Measurements from ENCODE around the gene MRPL58. TPM values are rescaled to one million over a fixed set of nuclear protein-coding genes. Genes with fewer than 3 reads are reported as not detected.

MRPL58 gene
- total RNA-seq, 1 donor from 2014 or later = 52.8 TPM

DNA sequence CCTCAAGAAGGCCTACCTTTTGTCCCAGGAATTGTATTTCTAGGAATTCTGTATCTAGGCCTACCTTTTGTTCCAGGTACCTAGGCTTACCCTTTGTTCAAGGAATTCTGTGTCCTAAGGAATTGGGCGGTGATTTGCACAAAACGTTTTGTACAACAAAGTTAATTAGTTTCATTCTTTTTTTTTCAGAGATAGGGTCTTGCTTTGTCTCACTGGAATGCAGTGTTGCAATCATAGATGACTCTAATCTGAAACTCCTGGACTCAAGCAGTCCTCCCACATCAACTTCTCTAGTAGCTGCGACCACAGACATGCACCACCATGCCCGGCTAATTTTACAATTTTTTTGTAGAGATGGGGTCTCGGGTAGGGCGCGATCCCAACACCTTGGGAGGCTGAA is 18.0 kb upstream of the MRPL58 start:
- Histone ChIP-seq H2AFZ (replicated peaks) (no peak overlapping the region), H3K4me3 (no peak overlapping the region), H3F3A (ENCODE audit: low read depth) (no peaks in the 10 kb centered on the region), H3K9ac (no peak overlapping the region), H3K27me3 (no peaks in the 10 kb centered on the region), H3K79me2 (ENCODE audit: low read depth) (peaks cover 14% of the 10 kb centered on the region), H3K9me3 (ENCODE audit: low read depth) (no peaks in the 10 kb centered on the region), H3K36me3 (no peaks in the 10 kb centered on the region), H4K20me1 (ENCODE audit: low read depth) (peaks cover 11% of the 10 kb centered on the region), H3K4me2 (no peak overlapping the region), H3K27ac (no peak overlapping the region), H3K4me1 (no peaks in the 10 kb centered on the region)
- Mint-ChIP-seq H3K36me3 (peaks cover 5% of the 10 kb centered on the region), H3K27ac (no peak overlapping the region), H3K4me1 (peaks cover 3% of the 10 kb centered on the region), H3K27me3 (ENCODE audit: insufficient read depth, low read depth) (peaks cover 3% of the 10 kb centered on the region), H3K4me3 (no peak overlapping the region), H3K9me3 (no peaks in the 10 kb centered on the region)
- DNase-seq (ENCODE audit: low spot score) = no peak
- TF ChIP-seq EZH2phosphoT487 (IDR thresholded peaks at IDR 0.05) (no peak), EZH2 (IDR thresholded peaks at IDR 0.05) (no peak)
- TF ChIP-seq, protein P1, sequence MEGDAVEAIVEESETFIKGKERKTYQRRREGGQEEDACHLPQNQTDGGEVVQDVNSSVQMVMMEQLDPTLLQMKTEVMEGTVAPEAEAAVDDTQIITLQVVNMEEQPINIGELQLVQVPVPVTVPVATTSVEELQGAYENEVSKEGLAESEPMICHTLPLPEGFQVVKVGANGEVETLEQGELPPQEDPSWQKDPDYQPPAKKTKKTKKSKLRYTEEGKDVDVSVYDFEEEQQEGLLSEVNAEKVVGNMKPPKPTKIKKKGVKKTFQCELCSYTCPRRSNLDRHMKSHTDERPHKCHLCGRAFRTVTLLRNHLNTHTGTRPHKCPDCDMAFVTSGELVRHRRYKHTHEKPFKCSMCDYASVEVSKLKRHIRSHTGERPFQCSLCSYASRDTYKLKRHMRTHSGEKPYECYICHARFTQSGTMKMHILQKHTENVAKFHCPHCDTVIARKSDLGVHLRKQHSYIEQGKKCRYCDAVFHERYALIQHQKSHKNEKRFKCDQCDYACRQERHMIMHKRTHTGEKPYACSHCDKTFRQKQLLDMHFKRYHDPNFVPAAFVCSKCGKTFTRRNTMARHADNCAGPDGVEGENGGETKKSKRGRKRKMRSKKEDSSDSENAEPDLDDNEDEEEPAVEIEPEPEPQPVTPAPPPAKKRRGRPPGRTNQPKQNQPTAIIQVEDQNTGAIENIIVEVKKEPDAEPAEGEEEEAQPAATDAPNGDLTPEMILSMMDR (IDR thresholded peaks at IDR 0.05) = no peak

DNA sequence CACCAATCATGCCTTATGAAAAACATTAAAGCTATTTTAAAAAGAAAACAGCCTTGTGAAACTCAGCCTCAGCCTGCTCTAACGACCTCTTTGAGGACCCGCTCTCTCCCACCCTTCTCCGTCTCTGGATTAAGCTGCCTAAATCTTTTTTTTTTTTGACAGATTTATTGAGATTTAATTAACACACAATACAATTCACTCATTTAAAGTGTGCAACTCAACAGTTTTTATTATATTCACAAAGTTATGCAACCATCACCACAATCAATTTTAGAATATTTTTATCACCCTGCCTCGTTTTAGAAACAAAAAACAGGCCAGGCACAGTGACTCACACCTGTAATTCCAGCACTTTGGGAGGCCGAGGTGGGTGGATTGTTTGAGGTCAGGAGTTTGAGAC is 16.6 kb upstream of the MRPL58 start:
- H3K4me3 ChIP-seq = no peak overlapping the region
- H3F3A ChIP-seq (ENCODE audit: low read depth) = no peaks in the 10 kb centered on the region
- H3K4me2 ChIP-seq = no peak overlapping the region
- H3K79me2 ChIP-seq (ENCODE audit: low read depth) = peaks cover under 1% of the 10 kb centered on the region
- no peak overlapping the region for H3K27ac ChIP-seq
- H3K27me3 ChIP-seq = no peaks in the 10 kb centered on the region
- no peak overlapping the region for H3K9ac ChIP-seq
- no peaks in the 10 kb centered on the region for H3K4me1 Mint-ChIP-seq
- H2AFZ ChIP-seq (replicated peaks) = no peak overlapping the region
- H4K20me1 ChIP-seq (ENCODE audit: low read depth) = peaks cover 6% of the 10 kb centered on the region
- H3K9me3 Mint-ChIP-seq = no peaks in the 10 kb centered on the region
- no peak overlapping the region for H3K4me3 Mint-ChIP-seq
- DNase-seq (ENCODE audit: low spot score) = no peak
- no peaks in the 10 kb centered on the region for H3K4me1 ChIP-seq
- H3K36me3 Mint-ChIP-seq = peaks cover 5% of the 10 kb centered on the region
- H3K27ac Mint-ChIP-seq = no peak overlapping the region
- H3K9me3 ChIP-seq (ENCODE audit: low read depth) = no peaks in the 10 kb centered on the region
- no peaks in the 10 kb centered on the region for H3K36me3 ChIP-seq
- TF ChIP-seq, protein P1 (IDR thresholded peaks at IDR 0.05) = no peak
- TF ChIP-seq EZH2phosphoT487 (IDR thresholded peaks at IDR 0.05) = no peak
- no peak for TF ChIP-seq EZH2 (IDR thresholded peaks at IDR 0.05)
- H3K27me3 Mint-ChIP-seq (ENCODE audit: insufficient read depth, low read depth) = peaks cover 3% of the 10 kb centered on the region

DNA sequence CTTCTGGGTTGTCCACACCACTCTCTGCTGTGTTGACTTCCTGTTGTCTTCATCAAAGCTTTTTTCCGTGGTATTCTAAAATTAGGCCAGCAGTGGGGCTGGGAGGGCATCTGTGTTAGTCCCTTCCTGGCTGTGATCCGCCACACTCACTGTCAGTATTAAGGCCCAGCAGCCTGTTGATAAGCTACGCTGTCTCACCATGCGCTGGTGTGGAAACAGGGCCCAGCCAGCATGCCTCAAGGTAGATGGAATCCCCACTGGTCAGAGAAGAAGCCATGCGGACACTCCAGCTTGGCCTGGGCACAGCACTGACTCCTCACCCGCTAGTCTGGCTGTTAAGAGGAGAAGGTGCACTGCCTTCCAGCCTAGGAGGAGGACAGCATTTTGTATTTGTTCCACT is 13.7 kb upstream of the MRPL58 start:
- Histone ChIP-seq H3K9me3 (ENCODE audit: low read depth) (no peaks in the 10 kb centered on the region), H3K4me2 (no peak overlapping the region), H3K36me3 (no peaks in the 10 kb centered on the region), H3K27ac (no peak overlapping the region), H3F3A (ENCODE audit: low read depth) (no peaks in the 10 kb centered on the region), H3K79me2 (ENCODE audit: low read depth) (no peaks in the 10 kb centered on the region), H3K4me3 (no peak overlapping the region), H2AFZ (replicated peaks) (no peak overlapping the region), H4K20me1 (ENCODE audit: low read depth) (no peaks in the 10 kb centered on the region), H3K27me3 (no peaks in the 10 kb centered on the region), H3K9ac (no peak overlapping the region), H3K4me1 (no peaks in the 10 kb centered on the region)
- TF ChIP-seq, protein P1 (IDR thresholded peaks at IDR 0.05) = no peak
- no peak for TF ChIP-seq EZH2 (IDR thresholded peaks at IDR 0.05)
- TF ChIP-seq EZH2phosphoT487 (IDR thresholded peaks at IDR 0.05) = no peak
- H3K27ac Mint-ChIP-seq = no peak overlapping the region
- peaks cover 10% of the 10 kb centered on the region for H3K36me3 Mint-ChIP-seq
- H3K4me1 Mint-ChIP-seq = no peaks in the 10 kb centered on the region
- no peak for DNase-seq (ENCODE audit: low spot score)
- H3K27me3 Mint-ChIP-seq (ENCODE audit: insufficient read depth, low read depth) = peaks cover 2% of the 10 kb centered on the region
- no peak overlapping the region for H3K4me3 Mint-ChIP-seq
- H3K9me3 Mint-ChIP-seq = no peaks in the 10 kb centered on the region
